WTC11 (cell line): ENCODE measurements around the gene TACC2.

ENCODE experiments used
- CTCF ChIP-seq: fragments of 200-600 bp; IDR thresholded peaks from 2 replicates; pipeline ENCODE4 v1.8.0; 2022; ENCODE audit warnings: antibody characterized with exemption
- E2F1 ChIP-seq: sonication (generic); formaldehyde crosslinking; IDR thresholded peaks from 2 replicates; pipeline ENCODE4 v1.8.0; 2022; ENCODE audit warnings: mild to moderate bottlenecking, missing genetic modification reagents
- NR2C2 ChIP-seq: sonication (generic); formaldehyde crosslinking; IDR thresholded peaks from 2 replicates; pipeline ENCODE4 v1.8.0; 2022; ENCODE audit warnings: mild to moderate bottlenecking, missing genetic modification reagents
- ZNF219 ChIP-seq: sonication (generic); formaldehyde crosslinking; IDR thresholded peaks from 2 replicates; pipeline ENCODE4 v1.8.0; 2023; ENCODE audit warnings: missing genetic modification reagents, mild to moderate bottlenecking, borderline replicate concordance
- ZNF317 ChIP-seq: sonication (generic); formaldehyde crosslinking; IDR thresholded peaks from 2 replicates; pipeline ENCODE4 v1.8.1; 2023; ENCODE audit warnings: low read depth, mild to moderate bottlenecking, moderate library complexity, missing genetic modification reagents, borderline replicate concordance
- TF ChIP-seq, protein P1 (sequence below): sonication (generic); formaldehyde crosslinking; IDR thresholded peaks from 2 replicates; pipeline ENCODE4 v1.8.1; 2022; ENCODE audit warnings: mild to moderate bottlenecking, moderate library complexity, missing genetic modification reagents
- TF ChIP-seq, protein P2 (sequence below): sonication (generic); formaldehyde crosslinking; IDR thresholded peaks from 2 replicates; pipeline ENCODE4 v1.8.0; 2022; ENCODE audit warnings: missing genetic modification reagents

- TF ChIP-seq ZNF317 (CRISPR knock-in tag) (no peak), NR2C2 (CRISPR knock-in tag) (no peak), ZNF219 (CRISPR knock-in tag) (no peak), CTCF (no peak), E2F1 (CRISPR knock-in tag) (no peak)
- TF ChIP-seq, protein P1, sequence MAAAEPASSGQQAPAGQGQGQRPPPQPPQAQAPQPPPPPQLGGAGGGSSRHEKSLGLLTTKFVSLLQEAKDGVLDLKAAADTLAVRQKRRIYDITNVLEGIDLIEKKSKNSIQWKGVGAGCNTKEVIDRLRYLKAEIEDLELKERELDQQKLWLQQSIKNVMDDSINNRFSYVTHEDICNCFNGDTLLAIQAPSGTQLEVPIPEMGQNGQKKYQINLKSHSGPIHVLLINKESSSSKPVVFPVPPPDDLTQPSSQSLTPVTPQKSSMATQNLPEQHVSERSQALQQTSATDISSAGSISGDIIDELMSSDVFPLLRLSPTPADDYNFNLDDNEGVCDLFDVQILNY: no peak
- TF ChIP-seq, protein P2, sequence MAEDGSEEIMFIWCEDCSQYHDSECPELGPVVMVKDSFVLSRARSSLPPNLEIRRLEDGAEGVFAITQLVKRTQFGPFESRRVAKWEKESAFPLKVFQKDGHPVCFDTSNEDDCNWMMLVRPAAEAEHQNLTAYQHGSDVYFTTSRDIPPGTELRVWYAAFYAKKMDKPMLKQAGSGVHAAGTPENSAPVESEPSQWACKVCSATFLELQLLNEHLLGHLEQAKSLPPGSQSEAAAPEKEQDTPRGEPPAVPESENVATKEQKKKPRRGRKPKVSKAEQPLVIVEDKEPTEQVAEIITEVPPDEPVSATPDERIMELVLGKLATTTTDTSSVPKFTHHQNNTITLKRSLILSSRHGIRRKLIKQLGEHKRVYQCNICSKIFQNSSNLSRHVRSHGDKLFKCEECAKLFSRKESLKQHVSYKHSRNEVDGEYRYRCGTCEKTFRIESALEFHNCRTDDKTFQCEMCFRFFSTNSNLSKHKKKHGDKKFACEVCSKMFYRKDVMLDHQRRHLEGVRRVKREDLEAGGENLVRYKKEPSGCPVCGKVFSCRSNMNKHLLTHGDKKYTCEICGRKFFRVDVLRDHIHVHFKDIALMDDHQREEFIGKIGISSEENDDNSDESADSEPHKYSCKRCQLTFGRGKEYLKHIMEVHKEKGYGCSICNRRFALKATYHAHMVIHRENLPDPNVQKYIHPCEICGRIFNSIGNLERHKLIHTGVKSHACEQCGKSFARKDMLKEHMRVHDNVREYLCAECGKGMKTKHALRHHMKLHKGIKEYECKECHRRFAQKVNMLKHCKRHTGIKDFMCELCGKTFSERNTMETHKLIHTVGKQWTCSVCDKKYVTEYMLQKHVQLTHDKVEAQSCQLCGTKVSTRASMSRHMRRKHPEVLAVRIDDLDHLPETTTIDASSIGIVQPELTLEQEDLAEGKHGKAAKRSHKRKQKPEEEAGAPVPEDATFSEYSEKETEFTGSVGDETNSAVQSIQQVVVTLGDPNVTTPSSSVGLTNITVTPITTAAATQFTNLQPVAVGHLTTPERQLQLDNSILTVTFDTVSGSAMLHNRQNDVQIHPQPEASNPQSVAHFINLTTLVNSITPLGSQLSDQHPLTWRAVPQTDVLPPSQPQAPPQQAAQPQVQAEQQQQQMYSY (CRISPR knock-in tag): no peak
Measured at GRCh38 chr10:122301811-122302115, 312.8 kb downstream of the TACC2 start.
